ENCODE measurements around the gene PRIMA1.

DNA sequence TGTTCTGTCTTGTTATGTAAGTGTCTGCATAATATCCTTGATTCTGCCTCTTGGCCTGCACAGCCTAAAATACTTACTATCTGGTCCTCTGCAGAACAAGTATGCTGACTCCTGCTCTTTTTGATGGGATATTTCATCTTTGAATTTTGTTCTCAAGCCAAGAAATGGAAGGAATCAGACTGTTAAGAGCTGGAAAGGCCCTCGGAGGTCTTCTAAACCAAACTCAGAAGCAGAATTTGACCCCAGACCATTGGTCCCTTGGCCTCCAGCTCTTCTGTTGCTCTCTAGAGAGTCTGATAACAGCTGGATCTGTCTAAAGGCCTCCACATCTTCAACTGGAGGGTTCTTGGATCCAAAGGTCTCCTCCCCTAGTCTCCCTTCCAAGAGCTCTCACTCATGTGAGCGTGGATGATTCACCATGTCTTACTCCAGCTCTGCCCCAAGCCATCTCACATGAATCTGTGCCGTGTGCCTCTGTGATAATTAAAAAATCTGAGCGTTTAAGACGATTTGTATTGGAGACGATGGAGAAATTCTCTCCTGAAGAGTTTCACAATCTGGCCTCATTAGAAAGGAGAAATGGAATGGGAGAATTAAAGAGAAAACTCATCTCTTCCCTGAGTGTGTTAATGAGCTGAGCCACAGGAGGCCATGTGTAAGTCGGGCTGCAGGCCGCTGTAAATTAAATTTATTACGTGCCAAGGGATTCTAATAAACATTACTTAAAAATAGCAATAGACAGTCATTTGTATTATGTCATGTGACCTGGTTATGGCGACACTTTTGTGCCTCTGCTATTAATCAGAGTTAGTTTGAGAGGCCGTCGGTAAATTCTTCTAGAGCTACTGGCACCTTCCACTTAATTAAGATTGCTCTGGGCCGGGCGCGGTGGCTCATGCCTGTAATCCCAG, 15.4 kb upstream of the PRIMA1 start:
- TF ChIP-seq, protein P1, sequence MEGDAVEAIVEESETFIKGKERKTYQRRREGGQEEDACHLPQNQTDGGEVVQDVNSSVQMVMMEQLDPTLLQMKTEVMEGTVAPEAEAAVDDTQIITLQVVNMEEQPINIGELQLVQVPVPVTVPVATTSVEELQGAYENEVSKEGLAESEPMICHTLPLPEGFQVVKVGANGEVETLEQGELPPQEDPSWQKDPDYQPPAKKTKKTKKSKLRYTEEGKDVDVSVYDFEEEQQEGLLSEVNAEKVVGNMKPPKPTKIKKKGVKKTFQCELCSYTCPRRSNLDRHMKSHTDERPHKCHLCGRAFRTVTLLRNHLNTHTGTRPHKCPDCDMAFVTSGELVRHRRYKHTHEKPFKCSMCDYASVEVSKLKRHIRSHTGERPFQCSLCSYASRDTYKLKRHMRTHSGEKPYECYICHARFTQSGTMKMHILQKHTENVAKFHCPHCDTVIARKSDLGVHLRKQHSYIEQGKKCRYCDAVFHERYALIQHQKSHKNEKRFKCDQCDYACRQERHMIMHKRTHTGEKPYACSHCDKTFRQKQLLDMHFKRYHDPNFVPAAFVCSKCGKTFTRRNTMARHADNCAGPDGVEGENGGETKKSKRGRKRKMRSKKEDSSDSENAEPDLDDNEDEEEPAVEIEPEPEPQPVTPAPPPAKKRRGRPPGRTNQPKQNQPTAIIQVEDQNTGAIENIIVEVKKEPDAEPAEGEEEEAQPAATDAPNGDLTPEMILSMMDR (IDR thresholded peaks at IDR 0.05): no peak
- TF ChIP-seq POLR2A (IDR thresholded peaks at IDR 0.05): no peak

Data from thyroid gland (tissue), 4 donors.